ENCODE data around the gene STARD3.

- TF ChIP-seq, protein P1, sequence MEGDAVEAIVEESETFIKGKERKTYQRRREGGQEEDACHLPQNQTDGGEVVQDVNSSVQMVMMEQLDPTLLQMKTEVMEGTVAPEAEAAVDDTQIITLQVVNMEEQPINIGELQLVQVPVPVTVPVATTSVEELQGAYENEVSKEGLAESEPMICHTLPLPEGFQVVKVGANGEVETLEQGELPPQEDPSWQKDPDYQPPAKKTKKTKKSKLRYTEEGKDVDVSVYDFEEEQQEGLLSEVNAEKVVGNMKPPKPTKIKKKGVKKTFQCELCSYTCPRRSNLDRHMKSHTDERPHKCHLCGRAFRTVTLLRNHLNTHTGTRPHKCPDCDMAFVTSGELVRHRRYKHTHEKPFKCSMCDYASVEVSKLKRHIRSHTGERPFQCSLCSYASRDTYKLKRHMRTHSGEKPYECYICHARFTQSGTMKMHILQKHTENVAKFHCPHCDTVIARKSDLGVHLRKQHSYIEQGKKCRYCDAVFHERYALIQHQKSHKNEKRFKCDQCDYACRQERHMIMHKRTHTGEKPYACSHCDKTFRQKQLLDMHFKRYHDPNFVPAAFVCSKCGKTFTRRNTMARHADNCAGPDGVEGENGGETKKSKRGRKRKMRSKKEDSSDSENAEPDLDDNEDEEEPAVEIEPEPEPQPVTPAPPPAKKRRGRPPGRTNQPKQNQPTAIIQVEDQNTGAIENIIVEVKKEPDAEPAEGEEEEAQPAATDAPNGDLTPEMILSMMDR (IDR thresholded peaks at IDR 0.05): no peak
- no peak for TF ChIP-seq POLR2A (IDR thresholded peaks at IDR 0.05)
Measured at GRCh38 chr17:39618246-39618913, 18.6 kb upstream of the STARD3 start.
